Panc1 (cell line): ENCODE measurements around the gene APOL4.

Source experiments
- POLR2AphosphoS5 ChIP-seq: IDR thresholded peaks from 2 replicates; pipeline ENCODE4 v1.6.1; 2012; ENCODE audit warnings: mild to moderate bottlenecking, low read depth, low read length, moderate library complexity
- REST ChIP-seq, 2 experiments: IDR thresholded peaks; 2 replicates each; pipeline ENCODE4 v1.6.1; 2011 to 2012; ENCODE audit warnings: low read depth in 2 of 2, control low read depth in 1 of 2, low read length in 1 of 2, mild to moderate bottlenecking in 1 of 2, moderate library complexity in 1 of 2; ENCODE audit not compliant: insufficient read depth in 1 of 2
- SIN3A ChIP-seq: IDR thresholded peaks from 2 replicates; pipeline ENCODE4 v1.6.1; 2012; ENCODE audit warnings: low read depth, mild to moderate bottlenecking, low read length, moderate library complexity, borderline replicate concordance; ENCODE audit not compliant: insufficient read depth
- TCF7L2 ChIP-seq: IDR thresholded peaks from 2 replicates; pipeline ENCODE4 v1.6.1; 2011; ENCODE audit warnings: mild to moderate bottlenecking, low read depth, low read length, inconsistent platforms
- TF ChIP-seq, protein P1 (sequence below): fragments of 450-650 bp; IDR thresholded peaks from 2 replicates; pipeline ENCODE4 v1.5.1; 2017; ENCODE audit warnings: mild to moderate bottlenecking

- TF ChIP-seq, protein P1, sequence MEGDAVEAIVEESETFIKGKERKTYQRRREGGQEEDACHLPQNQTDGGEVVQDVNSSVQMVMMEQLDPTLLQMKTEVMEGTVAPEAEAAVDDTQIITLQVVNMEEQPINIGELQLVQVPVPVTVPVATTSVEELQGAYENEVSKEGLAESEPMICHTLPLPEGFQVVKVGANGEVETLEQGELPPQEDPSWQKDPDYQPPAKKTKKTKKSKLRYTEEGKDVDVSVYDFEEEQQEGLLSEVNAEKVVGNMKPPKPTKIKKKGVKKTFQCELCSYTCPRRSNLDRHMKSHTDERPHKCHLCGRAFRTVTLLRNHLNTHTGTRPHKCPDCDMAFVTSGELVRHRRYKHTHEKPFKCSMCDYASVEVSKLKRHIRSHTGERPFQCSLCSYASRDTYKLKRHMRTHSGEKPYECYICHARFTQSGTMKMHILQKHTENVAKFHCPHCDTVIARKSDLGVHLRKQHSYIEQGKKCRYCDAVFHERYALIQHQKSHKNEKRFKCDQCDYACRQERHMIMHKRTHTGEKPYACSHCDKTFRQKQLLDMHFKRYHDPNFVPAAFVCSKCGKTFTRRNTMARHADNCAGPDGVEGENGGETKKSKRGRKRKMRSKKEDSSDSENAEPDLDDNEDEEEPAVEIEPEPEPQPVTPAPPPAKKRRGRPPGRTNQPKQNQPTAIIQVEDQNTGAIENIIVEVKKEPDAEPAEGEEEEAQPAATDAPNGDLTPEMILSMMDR = no peak
- TF ChIP-seq POLR2AphosphoS5 (no peak), SIN3A (no peak), REST (IDR thresholded peaks at IDR 0.05; ENCODE audit: insufficient read depth in 1 of 2, low read depth in 2 of 2, low read length in 1 of 2) (no peak), TCF7L2 (no peak)
Observed at GRCh38 chr22:36208162-36208765, 6.7 kb upstream of the APOL4 start.
